Transverse colon (tissue), 4 donors: ENCODE measurements around the gene NFIC.

Experiments
- POLR2A ChIP-seq: fragments of 450-650 bp; IDR thresholded peaks from one replicate; pipeline ENCODE4 v1.6.1; 2016; ENCODE audit warnings: antibody characterized with exemption, mild to moderate bottlenecking, moderate library complexity
- POLR2AphosphoS5 ChIP-seq, 3 donors: sonication (generic); formaldehyde crosslinking; IDR thresholded peaks; one replicate each; pipeline ENCODE4 v1.6.1; 2016; ENCODE audit warnings: antibody characterized with exemption in 3 of 3
- TF ChIP-seq, protein P1 (sequence below), 5 experiments: fragments of 200-600 bp in 3 of 5; fragments of 450-650 bp in 2 of 5; sonication (generic) in 3 of 5; IDR thresholded peaks; 1 replicate in 2 of 5; 2 replicates in 3 of 5; pipeline ENCODE4 v1.5.1; 2016 to 2017; ENCODE audit warnings: antibody characterized with exemption in 5 of 5, inconsistent platforms in 3 of 5, mild to moderate bottlenecking in 2 of 5, moderate library complexity in 1 of 5

DNA sequence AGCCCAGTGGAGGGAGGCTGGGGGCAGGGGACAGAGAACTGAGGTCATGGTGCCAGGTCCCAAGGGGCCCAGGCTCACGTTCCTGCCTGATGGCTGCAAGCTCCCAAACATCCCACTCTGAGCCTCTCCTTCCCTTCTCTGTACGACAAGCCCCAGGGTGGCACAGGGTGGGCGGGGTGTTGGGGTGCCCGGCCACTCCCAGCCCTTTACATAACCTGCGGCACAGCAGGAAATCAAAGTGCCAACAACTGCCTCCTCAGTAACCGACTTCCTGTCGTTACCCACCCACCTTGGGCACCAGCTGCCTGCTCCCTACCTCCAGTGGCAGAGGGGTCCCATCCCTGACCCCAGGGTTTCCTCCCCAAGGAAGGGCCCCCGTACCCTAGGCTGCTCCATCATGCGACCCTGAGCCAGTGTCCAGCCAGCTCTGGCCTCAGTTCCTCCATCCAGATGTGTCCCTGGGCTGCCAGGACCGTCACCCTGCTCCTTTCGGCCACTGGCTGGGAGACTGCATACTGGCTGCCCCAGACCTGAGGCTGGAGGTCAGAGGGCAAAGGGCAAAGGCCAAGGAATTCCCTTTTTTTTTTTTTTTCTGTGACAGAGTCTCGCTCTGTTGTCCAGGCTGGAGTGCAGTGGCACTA is 27.7 kb upstream of the NFIC start:
- TF ChIP-seq, protein P1, sequence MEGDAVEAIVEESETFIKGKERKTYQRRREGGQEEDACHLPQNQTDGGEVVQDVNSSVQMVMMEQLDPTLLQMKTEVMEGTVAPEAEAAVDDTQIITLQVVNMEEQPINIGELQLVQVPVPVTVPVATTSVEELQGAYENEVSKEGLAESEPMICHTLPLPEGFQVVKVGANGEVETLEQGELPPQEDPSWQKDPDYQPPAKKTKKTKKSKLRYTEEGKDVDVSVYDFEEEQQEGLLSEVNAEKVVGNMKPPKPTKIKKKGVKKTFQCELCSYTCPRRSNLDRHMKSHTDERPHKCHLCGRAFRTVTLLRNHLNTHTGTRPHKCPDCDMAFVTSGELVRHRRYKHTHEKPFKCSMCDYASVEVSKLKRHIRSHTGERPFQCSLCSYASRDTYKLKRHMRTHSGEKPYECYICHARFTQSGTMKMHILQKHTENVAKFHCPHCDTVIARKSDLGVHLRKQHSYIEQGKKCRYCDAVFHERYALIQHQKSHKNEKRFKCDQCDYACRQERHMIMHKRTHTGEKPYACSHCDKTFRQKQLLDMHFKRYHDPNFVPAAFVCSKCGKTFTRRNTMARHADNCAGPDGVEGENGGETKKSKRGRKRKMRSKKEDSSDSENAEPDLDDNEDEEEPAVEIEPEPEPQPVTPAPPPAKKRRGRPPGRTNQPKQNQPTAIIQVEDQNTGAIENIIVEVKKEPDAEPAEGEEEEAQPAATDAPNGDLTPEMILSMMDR (IDR thresholded peaks at IDR 0.05): no peak
- peak; percentile 77 for TF ChIP-seq POLR2A
- peak; percentile 70 to 86 (median 81) for TF ChIP-seq POLR2AphosphoS5 (IDR thresholded peaks at IDR 0.05)
